Measurements from ENCODE around the gene KLHL1.

The KLHL1 gene

GRCh38 chr13:69720278-69720983 lies 387.8 kb downstream of the KLHL1 start:
- Mint-ChIP-seq H3K4me3 (no peak overlapping the region), H3K27ac (no peak overlapping the region), H3K4me1 (ENCODE audit: low read depth) (no peaks in the 10 kb centered on the region), H3K27me3 (no peaks in the 10 kb centered on the region), H3K9me3 (peaks cover 14% of the 10 kb centered on the region), H3K36me3 (ENCODE audit: low read depth) (no peaks in the 10 kb centered on the region)

DNA sequence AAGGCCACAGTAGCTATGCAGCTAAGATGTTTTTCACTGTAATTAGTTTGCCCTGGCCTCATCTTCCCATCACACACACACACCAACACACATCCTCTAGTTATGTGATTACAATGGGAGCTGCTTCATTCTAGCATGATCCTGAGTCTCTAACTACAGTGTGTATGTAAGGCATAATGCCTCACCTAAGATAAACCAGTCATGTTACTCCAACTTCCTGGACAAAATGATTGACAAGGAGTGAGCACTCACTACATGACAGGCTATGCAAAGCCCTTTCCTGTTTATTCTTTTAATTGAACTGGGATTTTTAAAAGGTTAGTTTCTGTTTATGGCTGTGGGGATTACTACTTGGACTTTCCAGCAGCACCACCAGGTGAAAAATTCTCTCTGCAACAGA lies 401.4 kb downstream of the KLHL1 start:
- Mint-ChIP-seq H3K27me3 (no peaks in the 10 kb centered on the region), H3K4me1 (ENCODE audit: low read depth) (no peaks in the 10 kb centered on the region), H3K4me3 (no peak overlapping the region), H3K36me3 (ENCODE audit: low read depth) (no peaks in the 10 kb centered on the region), H3K27ac (no peak overlapping the region), H3K9me3 (peaks cover 7% of the 10 kb centered on the region)

DNA sequence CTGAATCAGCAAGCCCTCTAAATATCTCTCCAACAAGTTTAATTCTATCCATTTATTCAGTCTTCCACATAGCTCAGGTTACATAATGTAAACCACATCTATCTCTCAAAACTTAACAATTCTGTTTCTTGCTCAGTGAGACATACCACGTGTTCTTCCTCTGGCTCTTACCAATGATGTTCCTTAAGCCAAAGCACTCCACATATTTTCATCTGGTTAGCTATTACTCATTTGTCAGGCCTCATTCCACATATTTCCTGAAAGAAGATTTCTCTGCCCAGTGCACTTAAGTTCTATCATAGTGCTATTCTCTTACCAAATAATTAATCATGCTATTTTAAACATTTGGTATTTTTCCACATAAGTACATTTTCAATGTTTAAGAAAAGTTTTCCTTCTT lies 403.9 kb downstream of the KLHL1 start:
- no peak overlapping the region for H3K4me3 Mint-ChIP-seq
- H3K4me1 Mint-ChIP-seq (ENCODE audit: low read depth) = no peaks in the 10 kb centered on the region
- H3K9me3 Mint-ChIP-seq = peaks cover 11% of the 10 kb centered on the region
- no peaks in the 10 kb centered on the region for H3K36me3 Mint-ChIP-seq (ENCODE audit: low read depth)
- no peak overlapping the region for H3K27ac Mint-ChIP-seq
- H3K27me3 Mint-ChIP-seq = no peaks in the 10 kb centered on the region

GRCh38 chr13:69690999-69691398 lies 417.3 kb downstream of the KLHL1 start:
- no peaks in the 10 kb centered on the region for H3K4me1 Mint-ChIP-seq (ENCODE audit: low read depth)
- no peaks in the 10 kb centered on the region for H3K36me3 Mint-ChIP-seq (ENCODE audit: low read depth)
- H3K27me3 Mint-ChIP-seq = no peaks in the 10 kb centered on the region
- H3K9me3 Mint-ChIP-seq = no peaks in the 10 kb centered on the region
- no peak overlapping the region for H3K4me3 Mint-ChIP-seq
- no peak overlapping the region for H3K27ac Mint-ChIP-seq

- Mint-ChIP-seq H3K9me3 (peaks cover 3% of the 10 kb centered on the region), H3K36me3 (ENCODE audit: low read depth) (no peaks in the 10 kb centered on the region), H3K4me3 (no peak overlapping the region), H3K27me3 (no peaks in the 10 kb centered on the region), H3K27ac (no peak overlapping the region), H3K4me1 (ENCODE audit: low read depth) (no peaks in the 10 kb centered on the region)
These were observed 424.1 kb downstream of the KLHL1 start for GRCh38 chr13:69683921-69684686.

GRCh38 chr13:69681722-69682121 lies 426.5 kb downstream of the KLHL1 start:
- peaks cover 3% of the 10 kb centered on the region for H3K9me3 Mint-ChIP-seq
- no peaks in the 10 kb centered on the region for H3K36me3 Mint-ChIP-seq (ENCODE audit: low read depth)
- no peak overlapping the region for H3K27ac Mint-ChIP-seq
- H3K27me3 Mint-ChIP-seq = no peaks in the 10 kb centered on the region
- no peaks in the 10 kb centered on the region for H3K4me1 Mint-ChIP-seq (ENCODE audit: low read depth)
- H3K4me3 Mint-ChIP-seq = no peak overlapping the region

DNA sequence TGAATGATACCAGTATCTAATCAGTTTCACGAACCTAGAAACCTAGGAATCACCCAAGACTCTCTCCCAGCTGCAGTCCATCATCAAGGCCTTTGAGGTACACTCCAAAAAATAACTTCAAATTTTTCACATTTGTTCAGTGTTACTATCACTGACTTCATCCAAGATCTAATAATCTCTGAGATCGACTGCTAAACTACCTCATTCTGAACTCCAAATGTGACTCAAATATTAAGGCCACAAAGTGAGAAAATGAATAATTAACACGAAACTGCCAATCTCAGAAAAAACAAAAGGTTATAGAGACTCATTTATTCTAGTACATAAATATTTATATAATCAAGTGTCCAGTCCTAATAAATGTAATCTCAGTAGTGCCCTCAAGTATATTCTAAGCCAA lies 430.9 kb downstream of the KLHL1 start:
- Mint-ChIP-seq H3K9me3 (no peaks in the 10 kb centered on the region), H3K27ac (no peak overlapping the region), H3K4me1 (ENCODE audit: low read depth) (no peaks in the 10 kb centered on the region), H3K4me3 (no peak overlapping the region), H3K36me3 (ENCODE audit: low read depth) (no peaks in the 10 kb centered on the region), H3K27me3 (no peaks in the 10 kb centered on the region)

- Mint-ChIP-seq H3K4me3 (no peak overlapping the region), H3K4me1 (ENCODE audit: low read depth) (no peaks in the 10 kb centered on the region), H3K36me3 (ENCODE audit: low read depth) (no peaks in the 10 kb centered on the region), H3K9me3 (no peaks in the 10 kb centered on the region), H3K27ac (no peak overlapping the region), H3K27me3 (no peaks in the 10 kb centered on the region)
These were observed 432.0 kb downstream of the KLHL1 start for GRCh38 chr13:69676286-69676685.

- Mint-ChIP-seq H3K27ac (no peak overlapping the region), H3K36me3 (ENCODE audit: low read depth) (no peaks in the 10 kb centered on the region), H3K4me1 (ENCODE audit: low read depth) (no peaks in the 10 kb centered on the region), H3K4me3 (no peak overlapping the region), H3K9me3 (peaks cover 24% of the 10 kb centered on the region), H3K27me3 (no peaks in the 10 kb centered on the region)
These were observed 448.1 kb downstream of the KLHL1 start for GRCh38 chr13:69660155-69660554.

GRCh38 chr13:69657676-69658075 lies 450.6 kb downstream of the KLHL1 start:
- H3K9me3 Mint-ChIP-seq = peaks cover 28% of the 10 kb centered on the region
- no peaks in the 10 kb centered on the region for H3K4me1 Mint-ChIP-seq (ENCODE audit: low read depth)
- no peak overlapping the region for H3K27ac Mint-ChIP-seq
- H3K36me3 Mint-ChIP-seq (ENCODE audit: low read depth) = no peaks in the 10 kb centered on the region
- H3K4me3 Mint-ChIP-seq = no peak overlapping the region
- H3K27me3 Mint-ChIP-seq = no peaks in the 10 kb centered on the region

- Mint-ChIP-seq H3K36me3 (ENCODE audit: low read depth) (no peaks in the 10 kb centered on the region), H3K27me3 (no peaks in the 10 kb centered on the region), H3K4me3 (no peak overlapping the region), H3K27ac (no peak overlapping the region), H3K9me3 (peaks cover 18% of the 10 kb centered on the region), H3K4me1 (ENCODE audit: low read depth) (no peaks in the 10 kb centered on the region)
These were observed 453.9 kb downstream of the KLHL1 start for GRCh38 chr13:69654392-69654791.

All from stimulated activated naive CD8-positive, alpha-beta T cell treated with anti-CD3 and anti-CD28 coated beads, Interleukin-15, Interleukin-2, amounts not matched to agents 100 ng/mL and 50 ng/mL, for 24 hours (primary cell).